8988T (cell line): ENCODE results near the gene CEACAM18.

Experiments
- DNase-seq: peaks from one replicate; pipeline ENCODE4 v3.0.0; 2011

The CEACAM18 gene

DNA sequence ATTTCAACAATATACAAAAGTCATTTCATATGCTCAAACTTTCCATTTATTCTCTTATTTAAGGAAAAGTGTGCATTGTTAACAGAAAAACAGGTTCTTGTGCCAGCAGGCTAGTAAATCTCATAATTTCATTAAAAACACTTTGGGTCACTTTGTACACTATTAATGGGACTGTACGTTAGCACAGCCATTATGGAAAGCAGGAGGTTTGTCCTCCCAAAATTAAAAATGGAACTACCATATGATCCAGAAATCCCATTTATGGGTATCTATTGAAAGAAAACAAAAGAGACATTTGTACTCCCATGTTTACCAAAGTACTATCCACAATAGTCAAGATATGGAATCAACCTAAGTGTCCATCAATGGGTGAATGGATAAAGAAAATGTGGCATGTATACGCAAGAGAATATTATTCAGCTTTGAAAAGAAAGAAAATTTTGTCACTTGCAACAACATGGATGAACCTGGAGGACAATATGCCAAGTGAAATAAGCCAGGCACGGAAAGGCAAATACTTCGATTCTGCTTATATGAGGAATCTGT, 61.6 kb downstream of the CEACAM18 start:
- DNase-seq = no peak
